Panc1 (cell line): Measurements from ENCODE around the gene C20orf204.

Source experiments
- POLR2AphosphoS5 ChIP-seq: IDR thresholded peaks from 2 replicates; pipeline ENCODE4 v1.6.1; 2012; ENCODE audit warnings: mild to moderate bottlenecking, low read depth, low read length, moderate library complexity
- TF ChIP-seq, protein P1 (sequence below): fragments of 450-650 bp; IDR thresholded peaks from 2 replicates; pipeline ENCODE4 v1.5.1; 2017; ENCODE audit warnings: mild to moderate bottlenecking
- TF ChIP-seq, protein P2 (sequence below), 2 experiments: IDR thresholded peaks; 2 replicates each; pipeline ENCODE4 v1.6.1; 2011 to 2012; ENCODE audit warnings: low read depth in 2 of 2, control low read depth in 1 of 2, low read length in 1 of 2, mild to moderate bottlenecking in 1 of 2, moderate library complexity in 1 of 2; ENCODE audit not compliant: insufficient read depth in 1 of 2

DNA sequence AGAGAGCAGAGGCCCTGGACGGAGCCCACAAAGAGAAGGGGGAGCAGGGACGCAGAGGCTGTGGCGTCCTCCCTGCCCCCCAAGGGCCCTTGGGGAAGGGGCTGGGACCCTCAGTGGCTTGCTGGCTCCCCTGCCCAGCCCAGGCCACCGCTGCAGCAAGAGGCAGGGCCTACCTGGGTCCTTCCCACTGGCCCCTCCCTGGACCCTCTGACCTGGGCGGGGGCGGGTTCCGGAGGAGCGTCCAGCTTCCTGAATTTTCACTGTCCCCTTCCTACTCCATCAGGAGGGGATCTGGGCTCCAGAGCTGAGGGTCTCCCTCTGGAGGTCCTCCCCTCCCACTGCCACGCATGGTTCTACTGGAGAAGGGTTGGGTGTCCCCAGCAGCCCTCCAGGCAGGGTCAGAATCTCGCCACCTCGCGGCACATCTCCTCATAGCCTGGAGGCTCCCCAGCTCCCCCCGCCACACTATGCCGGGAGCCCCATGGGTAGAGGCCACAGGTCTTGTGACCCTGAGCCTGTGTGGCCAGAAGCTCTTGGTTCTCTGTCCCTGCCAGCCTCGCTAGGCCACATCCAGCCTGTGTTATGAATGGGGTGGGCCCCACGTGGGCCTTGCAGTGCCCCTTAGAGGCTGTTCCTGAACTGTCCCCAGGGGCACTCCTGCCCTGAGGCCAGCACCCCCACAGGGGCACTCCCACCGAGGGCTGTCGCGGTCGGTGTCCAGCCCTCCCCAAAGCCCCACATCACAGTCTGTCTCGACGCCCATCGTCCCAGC lies 14.5 kb downstream of the C20orf204 start:
- TF ChIP-seq POLR2AphosphoS5, result no peak
- TF ChIP-seq, protein P1, sequence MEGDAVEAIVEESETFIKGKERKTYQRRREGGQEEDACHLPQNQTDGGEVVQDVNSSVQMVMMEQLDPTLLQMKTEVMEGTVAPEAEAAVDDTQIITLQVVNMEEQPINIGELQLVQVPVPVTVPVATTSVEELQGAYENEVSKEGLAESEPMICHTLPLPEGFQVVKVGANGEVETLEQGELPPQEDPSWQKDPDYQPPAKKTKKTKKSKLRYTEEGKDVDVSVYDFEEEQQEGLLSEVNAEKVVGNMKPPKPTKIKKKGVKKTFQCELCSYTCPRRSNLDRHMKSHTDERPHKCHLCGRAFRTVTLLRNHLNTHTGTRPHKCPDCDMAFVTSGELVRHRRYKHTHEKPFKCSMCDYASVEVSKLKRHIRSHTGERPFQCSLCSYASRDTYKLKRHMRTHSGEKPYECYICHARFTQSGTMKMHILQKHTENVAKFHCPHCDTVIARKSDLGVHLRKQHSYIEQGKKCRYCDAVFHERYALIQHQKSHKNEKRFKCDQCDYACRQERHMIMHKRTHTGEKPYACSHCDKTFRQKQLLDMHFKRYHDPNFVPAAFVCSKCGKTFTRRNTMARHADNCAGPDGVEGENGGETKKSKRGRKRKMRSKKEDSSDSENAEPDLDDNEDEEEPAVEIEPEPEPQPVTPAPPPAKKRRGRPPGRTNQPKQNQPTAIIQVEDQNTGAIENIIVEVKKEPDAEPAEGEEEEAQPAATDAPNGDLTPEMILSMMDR, result no peak; the same call in 1 of the 2 replicates
- TF ChIP-seq, protein P2, sequence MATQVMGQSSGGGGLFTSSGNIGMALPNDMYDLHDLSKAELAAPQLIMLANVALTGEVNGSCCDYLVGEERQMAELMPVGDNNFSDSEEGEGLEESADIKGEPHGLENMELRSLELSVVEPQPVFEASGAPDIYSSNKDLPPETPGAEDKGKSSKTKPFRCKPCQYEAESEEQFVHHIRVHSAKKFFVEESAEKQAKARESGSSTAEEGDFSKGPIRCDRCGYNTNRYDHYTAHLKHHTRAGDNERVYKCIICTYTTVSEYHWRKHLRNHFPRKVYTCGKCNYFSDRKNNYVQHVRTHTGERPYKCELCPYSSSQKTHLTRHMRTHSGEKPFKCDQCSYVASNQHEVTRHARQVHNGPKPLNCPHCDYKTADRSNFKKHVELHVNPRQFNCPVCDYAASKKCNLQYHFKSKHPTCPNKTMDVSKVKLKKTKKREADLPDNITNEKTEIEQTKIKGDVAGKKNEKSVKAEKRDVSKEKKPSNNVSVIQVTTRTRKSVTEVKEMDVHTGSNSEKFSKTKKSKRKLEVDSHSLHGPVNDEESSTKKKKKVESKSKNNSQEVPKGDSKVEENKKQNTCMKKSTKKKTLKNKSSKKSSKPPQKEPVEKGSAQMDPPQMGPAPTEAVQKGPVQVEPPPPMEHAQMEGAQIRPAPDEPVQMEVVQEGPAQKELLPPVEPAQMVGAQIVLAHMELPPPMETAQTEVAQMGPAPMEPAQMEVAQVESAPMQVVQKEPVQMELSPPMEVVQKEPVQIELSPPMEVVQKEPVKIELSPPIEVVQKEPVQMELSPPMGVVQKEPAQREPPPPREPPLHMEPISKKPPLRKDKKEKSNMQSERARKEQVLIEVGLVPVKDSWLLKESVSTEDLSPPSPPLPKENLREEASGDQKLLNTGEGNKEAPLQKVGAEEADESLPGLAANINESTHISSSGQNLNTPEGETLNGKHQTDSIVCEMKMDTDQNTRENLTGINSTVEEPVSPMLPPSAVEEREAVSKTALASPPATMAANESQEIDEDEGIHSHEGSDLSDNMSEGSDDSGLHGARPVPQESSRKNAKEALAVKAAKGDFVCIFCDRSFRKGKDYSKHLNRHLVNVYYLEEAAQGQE (IDR thresholded peaks at IDR 0.05; ENCODE audit: insufficient read depth in 1 of 2, low read depth in 2 of 2, low read length in 1 of 2), result no peak
